SK-N-SH treated with all-trans-retinoic acid at 6 μM for 48 hours (cell line): Measurements from ENCODE around the gene CCDC82.
A peak's percentile ranks its signal among the peaks of the same experiment; 100 is the strongest.

ENCODE experiments used
- ATAC-seq: fragments of 200-7000 bp; cut with Tn5 transposase; 3 replicates; pipeline ENCODE4 v1.9.1; 2020; ENCODE audit warnings: mild to moderate bottlenecking, moderate library complexity
- ARNTL ChIP-seq: fragments of 450-650 bp; formaldehyde crosslinking; IDR thresholded peaks from 2 replicates; pipeline ENCODE4 v1.5.0; 2020; ENCODE audit warnings: low read depth, mild to moderate bottlenecking, moderate library complexity, borderline replicate concordance
- BACH2 ChIP-seq: fragments of 250-450 bp; sonication (Bioruptor Pico); IDR thresholded peaks from 2 replicates; pipeline ENCODE4 v1.9.0; 2021; ENCODE audit warnings: mild to moderate bottlenecking, borderline replicate concordance
- CSDC2 ChIP-seq: fragments of 250-450 bp; sonication (Bioruptor Pico); IDR thresholded peaks from 2 replicates; pipeline ENCODE4 v1.5.0; 2020; ENCODE audit warnings: mild to moderate bottlenecking, moderate library complexity
- ESRRG ChIP-seq: fragments of 250-450 bp; sonication (Bioruptor Pico); IDR thresholded peaks from 2 replicates; pipeline ENCODE4 v1.6.1; 2021; ENCODE audit warnings: mild to moderate bottlenecking
- GLIS3 ChIP-seq: fragments of 250-450 bp; sonication (Bioruptor Pico); IDR thresholded peaks from 2 replicates; pipeline ENCODE4 v1.5.0; 2020; ENCODE audit warnings: mild to moderate bottlenecking, moderate library complexity
- ISL1 ChIP-seq: fragments of 250-450 bp; sonication (Bioruptor Pico); IDR thresholded peaks from 2 replicates; pipeline ENCODE4 v2.1.2; 2022; ENCODE audit warnings: mild to moderate bottlenecking, moderate library complexity
- OSR1 ChIP-seq: fragments of 250-450 bp; sonication (Bioruptor Pico); IDR thresholded peaks from 2 replicates; pipeline ENCODE4 v1.8.0; 2022; ENCODE audit warnings: moderate library complexity, mild to moderate bottlenecking, inconsistent platforms
- PPARA ChIP-seq: fragments of 250-450 bp; sonication (Bioruptor Pico); IDR thresholded peaks from 2 replicates; pipeline ENCODE4 v1.5.0; 2020; ENCODE audit warnings: mild to moderate bottlenecking, borderline replicate concordance
- RARB ChIP-seq: fragments of 250-450 bp; sonication (Bioruptor Pico); IDR thresholded peaks from 2 replicates; pipeline ENCODE4 v1.8.0; 2021; ENCODE audit warnings: mild to moderate bottlenecking, moderate library complexity
- SNAI2 ChIP-seq: fragments of 250-450 bp; sonication (Bioruptor Pico); IDR thresholded peaks from 2 replicates; pipeline ENCODE4 v1.5.0; 2020; ENCODE audit warnings: mild to moderate bottlenecking, moderate library complexity
- TCF4 ChIP-seq: fragments of 250-450 bp; sonication (Bioruptor Pico); IDR thresholded peaks from 2 replicates; pipeline ENCODE4 v1.8.0; 2021; ENCODE audit warnings: mild to moderate bottlenecking, moderate library complexity, borderline replicate concordance
- TOX ChIP-seq: fragments of 250-450 bp; sonication (Bioruptor Pico); IDR thresholded peaks from 2 replicates; pipeline ENCODE4 v1.8.0; 2021; ENCODE audit warnings: mild to moderate bottlenecking, moderate library complexity, borderline replicate concordance
- ZFP3 ChIP-seq: fragments of 250-450 bp; sonication (Bioruptor Pico); IDR thresholded peaks from 2 replicates; pipeline ENCODE4 v1.5.0; 2020; ENCODE audit warnings: mild to moderate bottlenecking, moderate library complexity
- ZFP30 ChIP-seq: fragments of 450-650 bp; formaldehyde crosslinking; IDR thresholded peaks from 2 replicates; pipeline ENCODE4 v1.5.0; 2022; ENCODE audit warnings: mild to moderate bottlenecking, moderate library complexity
- ZNF565 ChIP-seq: fragments of 450-650 bp; formaldehyde crosslinking; conservative IDR thresholded peaks from 2 replicates; pipeline ENCODE4 v1.5.0; 2020; ENCODE audit warnings: low read depth, mild to moderate bottlenecking, moderate library complexity
- ZNF70 ChIP-seq: fragments of 450-650 bp; formaldehyde crosslinking; IDR thresholded peaks from 2 replicates; pipeline ENCODE4 v1.5.0; 2020; ENCODE audit warnings: mild to moderate bottlenecking, moderate library complexity
- ZNF8 ChIP-seq: fragments of 450-650 bp; formaldehyde crosslinking; IDR thresholded peaks from 2 replicates; pipeline ENCODE4 v1.5.0; 2020; ENCODE audit warnings: mild to moderate bottlenecking, moderate library complexity
- TF ChIP-seq, protein P1 (sequence below): fragments of 250-450 bp; sonication (Bioruptor Pico); IDR thresholded peaks from 2 replicates; pipeline ENCODE4 v1.8.0; 2021; ENCODE audit warnings: low read depth, mild to moderate bottlenecking, moderate library complexity, borderline replicate concordance
- TF ChIP-seq, protein P2 (sequence below): fragments of 250-450 bp; sonication (Bioruptor Pico); IDR thresholded peaks from 2 replicates; pipeline ENCODE4 v1.5.1; 2021; ENCODE audit warnings: mild to moderate bottlenecking, moderate library complexity
- TF ChIP-seq, protein P3 (sequence below): fragments of 250-450 bp; sonication (Bioruptor Pico); IDR thresholded peaks from 2 replicates; pipeline ENCODE4 v1.8.0; 2020; ENCODE audit warnings: mild to moderate bottlenecking, moderate library complexity, borderline replicate concordance
- TF ChIP-seq, protein P4 (sequence below): fragments of 250-450 bp; sonication (Bioruptor Pico); IDR thresholded peaks from 2 replicates; pipeline ENCODE4 v1.5.0; 2020; ENCODE audit warnings: mild to moderate bottlenecking, moderate library complexity

Gene CCDC82

DNA sequence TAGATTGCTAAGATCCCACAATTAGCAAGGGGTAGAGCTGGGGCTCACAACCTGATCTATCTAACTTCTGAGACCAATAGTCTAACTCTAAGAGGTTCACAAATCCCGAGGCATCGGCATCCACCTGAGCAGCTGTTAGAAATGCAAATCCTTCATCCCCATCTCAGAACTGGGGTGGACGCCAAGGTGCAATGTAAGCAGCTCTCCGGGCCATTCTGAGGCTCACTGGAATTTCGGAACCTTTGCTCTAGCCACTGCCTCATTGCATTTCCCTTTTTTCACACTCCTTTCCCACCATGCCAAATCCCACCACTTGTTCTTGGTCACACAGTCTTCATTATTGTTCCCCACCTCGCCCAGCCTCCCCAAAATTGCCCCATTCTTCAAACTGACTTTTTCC lies 76.5 kb downstream of the CCDC82 start:
- no peak for ATAC-seq

DNA sequence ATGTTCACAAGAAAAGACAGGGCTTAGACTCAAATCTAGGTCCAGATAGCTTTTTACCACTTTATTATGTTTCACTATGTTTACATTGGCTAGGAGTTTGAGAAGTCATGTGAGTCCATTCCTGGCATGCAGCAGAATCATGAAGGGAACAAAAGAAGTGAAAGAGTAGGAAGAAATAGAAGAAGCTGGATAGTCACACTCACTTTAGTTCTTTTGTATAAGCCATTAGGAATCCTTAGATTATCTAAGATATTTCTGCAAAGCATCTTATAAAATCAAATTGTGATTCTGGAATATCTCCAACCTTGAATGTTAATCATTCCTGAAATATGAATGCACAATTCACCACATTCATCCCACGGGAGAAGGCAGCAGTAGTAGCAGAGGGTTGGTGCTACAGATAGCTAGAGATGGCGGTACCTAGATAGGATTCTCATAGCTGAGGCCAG lies 78.6 kb downstream of the CCDC82 start:
- TF ChIP-seq ZNF565 (CRISPR knock-in tag) (no peak), ISL1 (CRISPR knock-in tag) (peak; percentile 92)
- TF ChIP-seq, protein P1, sequence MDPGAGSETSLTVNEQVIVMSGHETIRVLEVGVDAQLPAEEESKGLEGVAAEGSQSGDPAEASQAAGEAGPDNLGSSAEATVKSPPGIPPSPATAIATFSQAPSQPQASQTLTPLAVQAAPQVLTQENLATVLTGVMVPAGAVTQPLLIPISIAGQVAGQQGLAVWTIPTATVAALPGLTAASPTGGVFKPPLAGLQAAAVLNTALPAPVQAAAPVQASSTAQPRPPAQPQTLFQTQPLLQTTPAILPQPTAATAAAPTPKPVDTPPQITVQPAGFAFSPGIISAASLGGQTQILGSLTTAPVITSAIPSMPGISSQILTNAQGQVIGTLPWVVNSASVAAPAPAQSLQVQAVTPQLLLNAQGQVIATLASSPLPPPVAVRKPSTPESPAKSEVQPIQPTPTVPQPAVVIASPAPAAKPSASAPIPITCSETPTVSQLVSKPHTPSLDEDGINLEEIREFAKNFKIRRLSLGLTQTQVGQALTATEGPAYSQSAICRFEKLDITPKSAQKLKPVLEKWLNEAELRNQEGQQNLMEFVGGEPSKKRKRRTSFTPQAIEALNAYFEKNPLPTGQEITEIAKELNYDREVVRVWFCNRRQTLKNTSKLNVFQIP (CRISPR knock-in tag): peak; percentile 36; the same call in 1 of the 2 replicates

More for the DNA sequence above, 76.5 kb downstream of the CCDC82 start:
- no peak for TF ChIP-seq ISL1 (CRISPR knock-in tag)
- TF ChIP-seq, protein P1 (CRISPR knock-in tag): no peak
- TF ChIP-seq CSDC2: no peak
- TF ChIP-seq ESRRG (CRISPR knock-in tag): no peak
- no peak for TF ChIP-seq ZNF70 (CRISPR knock-in tag)
- TF ChIP-seq ZNF8 (CRISPR knock-in tag): no peak
- TF ChIP-seq OSR1 (CRISPR knock-in tag): no peak
- no peak for TF ChIP-seq GLIS3 (CRISPR knock-in tag)

DNA sequence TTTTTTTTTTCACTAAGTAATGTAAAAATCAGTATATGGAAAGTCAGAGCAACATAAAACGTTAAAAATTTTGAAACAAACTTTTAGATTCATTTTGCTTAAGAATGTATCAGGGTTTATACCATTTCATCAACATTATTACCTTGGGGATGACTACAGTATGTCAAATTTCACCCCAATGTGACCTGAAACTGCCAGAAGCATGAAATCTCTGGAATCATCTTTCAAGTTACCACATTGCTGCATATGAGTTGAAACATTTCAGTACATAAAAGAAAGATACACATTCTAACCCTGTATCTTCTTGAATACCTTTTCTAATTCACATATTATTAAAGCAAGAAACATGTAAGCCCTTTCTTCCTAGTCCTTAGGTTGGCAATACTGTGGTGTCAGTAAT lies 79.5 kb downstream of the CCDC82 start:
- TF ChIP-seq TOX (no peak), ZFP30 (CRISPR knock-in tag) (no peak), ARNTL (CRISPR knock-in tag) (no peak), ISL1 (CRISPR knock-in tag) (no peak), ESRRG (CRISPR knock-in tag) (no peak), ZNF8 (CRISPR knock-in tag) (no peak), PPARA (no peak), SNAI2 (no peak), GLIS3 (CRISPR knock-in tag) (no peak), BACH2 (no peak), OSR1 (CRISPR knock-in tag) (no peak), ZNF70 (CRISPR knock-in tag) (no peak), RARB (CRISPR knock-in tag) (no peak), CSDC2 (no peak), ZFP3 (CRISPR knock-in tag) (no peak), TCF4 (CRISPR knock-in tag) (no peak)
- TF ChIP-seq, protein P2, sequence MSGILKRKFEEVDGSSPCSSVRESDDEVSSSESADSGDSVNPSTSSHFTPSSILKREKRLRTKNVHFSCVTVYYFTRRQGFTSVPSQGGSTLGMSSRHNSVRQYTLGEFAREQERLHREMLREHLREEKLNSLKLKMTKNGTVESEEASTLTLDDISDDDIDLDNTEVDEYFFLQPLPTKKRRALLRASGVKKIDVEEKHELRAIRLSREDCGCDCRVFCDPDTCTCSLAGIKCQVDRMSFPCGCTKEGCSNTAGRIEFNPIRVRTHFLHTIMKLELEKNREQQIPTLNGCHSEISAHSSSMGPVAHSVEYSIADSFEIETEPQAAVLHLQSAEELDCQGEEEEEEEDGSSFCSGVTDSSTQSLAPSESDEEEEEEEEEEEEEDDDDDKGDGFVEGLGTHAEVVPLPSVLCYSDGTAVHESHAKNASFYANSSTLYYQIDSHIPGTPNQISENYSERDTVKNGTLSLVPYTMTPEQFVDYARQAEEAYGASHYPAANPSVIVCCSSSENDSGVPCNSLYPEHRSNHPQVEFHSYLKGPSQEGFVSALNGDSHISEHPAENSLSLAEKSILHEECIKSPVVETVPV (CRISPR knock-in tag): no peak
- TF ChIP-seq, protein P3, sequence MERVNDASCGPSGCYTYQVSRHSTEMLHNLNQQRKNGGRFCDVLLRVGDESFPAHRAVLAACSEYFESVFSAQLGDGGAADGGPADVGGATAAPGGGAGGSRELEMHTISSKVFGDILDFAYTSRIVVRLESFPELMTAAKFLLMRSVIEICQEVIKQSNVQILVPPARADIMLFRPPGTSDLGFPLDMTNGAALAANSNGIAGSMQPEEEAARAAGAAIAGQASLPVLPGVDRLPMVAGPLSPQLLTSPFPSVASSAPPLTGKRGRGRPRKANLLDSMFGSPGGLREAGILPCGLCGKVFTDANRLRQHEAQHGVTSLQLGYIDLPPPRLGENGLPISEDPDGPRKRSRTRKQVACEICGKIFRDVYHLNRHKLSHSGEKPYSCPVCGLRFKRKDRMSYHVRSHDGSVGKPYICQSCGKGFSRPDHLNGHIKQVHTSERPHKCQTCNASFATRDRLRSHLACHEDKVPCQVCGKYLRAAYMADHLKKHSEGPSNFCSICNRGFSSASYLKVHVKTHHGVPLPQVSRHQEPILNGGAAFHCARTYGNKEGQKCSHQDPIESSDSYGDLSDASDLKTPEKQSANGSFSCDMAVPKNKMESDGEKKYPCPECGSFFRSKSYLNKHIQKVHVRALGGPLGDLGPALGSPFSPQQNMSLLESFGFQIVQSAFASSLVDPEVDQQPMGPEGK (CRISPR knock-in tag): no peak
- TF ChIP-seq, protein P1 (CRISPR knock-in tag): no peak
- TF ChIP-seq, protein P4, sequence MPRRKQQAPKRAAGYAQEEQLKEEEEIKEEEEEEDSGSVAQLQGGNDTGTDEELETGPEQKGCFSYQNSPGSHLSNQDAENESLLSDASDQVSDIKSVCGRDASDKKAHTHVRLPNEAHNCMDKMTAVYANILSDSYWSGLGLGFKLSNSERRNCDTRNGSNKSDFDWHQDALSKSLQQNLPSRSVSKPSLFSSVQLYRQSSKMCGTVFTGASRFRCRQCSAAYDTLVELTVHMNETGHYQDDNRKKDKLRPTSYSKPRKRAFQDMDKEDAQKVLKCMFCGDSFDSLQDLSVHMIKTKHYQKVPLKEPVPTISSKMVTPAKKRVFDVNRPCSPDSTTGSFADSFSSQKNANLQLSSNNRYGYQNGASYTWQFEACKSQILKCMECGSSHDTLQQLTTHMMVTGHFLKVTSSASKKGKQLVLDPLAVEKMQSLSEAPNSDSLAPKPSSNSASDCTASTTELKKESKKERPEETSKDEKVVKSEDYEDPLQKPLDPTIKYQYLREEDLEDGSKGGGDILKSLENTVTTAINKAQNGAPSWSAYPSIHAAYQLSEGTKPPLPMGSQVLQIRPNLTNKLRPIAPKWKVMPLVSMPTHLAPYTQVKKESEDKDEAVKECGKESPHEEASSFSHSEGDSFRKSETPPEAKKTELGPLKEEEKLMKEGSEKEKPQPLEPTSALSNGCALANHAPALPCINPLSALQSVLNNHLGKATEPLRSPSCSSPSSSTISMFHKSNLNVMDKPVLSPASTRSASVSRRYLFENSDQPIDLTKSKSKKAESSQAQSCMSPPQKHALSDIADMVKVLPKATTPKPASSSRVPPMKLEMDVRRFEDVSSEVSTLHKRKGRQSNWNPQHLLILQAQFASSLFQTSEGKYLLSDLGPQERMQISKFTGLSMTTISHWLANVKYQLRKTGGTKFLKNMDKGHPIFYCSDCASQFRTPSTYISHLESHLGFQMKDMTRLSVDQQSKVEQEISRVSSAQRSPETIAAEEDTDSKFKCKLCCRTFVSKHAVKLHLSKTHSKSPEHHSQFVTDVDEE (CRISPR knock-in tag): no peak
- TF ChIP-seq, all 23 proteins: peak for 0
- no peak for ATAC-seq

More for the DNA sequence above, 78.6 kb downstream of the CCDC82 start:
- peak; percentile 67 for ATAC-seq
